NCI-H1105 (cell line): Measurements from ENCODE around the gene DMBT1.
A peak's percentile ranks its signal among the peaks of the same experiment; 100 is the strongest.

Experiments used
- DNase-seq: peaks from one replicate; lab custom pipeline; 2025; lab: John Stamatoyannopoulos, UW

DMBT1 gene

GRCh38 chr10:122646511-122647382 lies 86.2 kb downstream of the DMBT1 start:
- DNase-seq: no peak

- no peak for DNase-seq
Observed at GRCh38 chr10:122647383-122647968, 86.9 kb downstream of the DMBT1 start.

GRCh38 chr10:122648599-122649428 lies 88.3 kb downstream of the DMBT1 start:
- DNase-seq: peak; percentile 25

- DNase-seq: no peak
Observed at GRCh38 chr10:122649903-122650302, 89.3 kb downstream of the DMBT1 start.

GRCh38 chr10:122650331-122650730 lies 89.8 kb downstream of the DMBT1 start:
- no peak for DNase-seq

- DNase-seq: no peak
Observed at GRCh38 chr10:122655524-122656307, 95.2 kb downstream of the DMBT1 start.

GRCh38 chr10:122656308-122656705 lies 95.8 kb downstream of the DMBT1 start:
- DNase-seq: no peak

- DNase-seq: no peak
Observed at GRCh38 chr10:122656741-122657140, 96.2 kb downstream of the DMBT1 start.

GRCh38 chr10:122657255-122657654 lies 96.7 kb downstream of the DMBT1 start:
- no peak for DNase-seq

- no peak for DNase-seq
Observed at GRCh38 chr10:122657729-122658128, 97.2 kb downstream of the DMBT1 start.

- no peak for DNase-seq
Observed at GRCh38 chr10:122658356-122659049, 97.9 kb downstream of the DMBT1 start.

GRCh38 chr10:122659126-122659525 lies 98.6 kb downstream of the DMBT1 start:
- no peak for DNase-seq

GRCh38 chr10:122659651-122660050 lies 99.1 kb downstream of the DMBT1 start:
- DNase-seq: no peak

- DNase-seq: no peak
Observed at GRCh38 chr10:122660696-122661095, 100.1 kb downstream of the DMBT1 start.

- DNase-seq: no peak
Observed at GRCh38 chr10:122662231-122662630, 101.7 kb downstream of the DMBT1 start.

- no peak for DNase-seq
Observed at GRCh38 chr10:122663516-122664130, 103.1 kb downstream of the DMBT1 start.

GRCh38 chr10:122664501-122664900 lies 103.9 kb downstream of the DMBT1 start:
- no peak for DNase-seq

GRCh38 chr10:122665329-122665860 lies 104.8 kb downstream of the DMBT1 start:
- no peak for DNase-seq

GRCh38 chr10:122665946-122666345 lies 105.4 kb downstream of the DMBT1 start:
- DNase-seq: no peak

- DNase-seq: no peak
Observed at GRCh38 chr10:122669045-122669444, 108.5 kb downstream of the DMBT1 start.
